Mucosa of stomach (tissue), 1 donor: ENCODE results near the gene ANKS6.

ENCODE experiments used
- H3K27me3 ChIP-seq: one replicate; pipeline ENCODE4 v1.7.0; 2013; ENCODE audit warnings: mild to moderate bottlenecking, low read length; ENCODE audit not compliant: control insufficient read depth, insufficient read depth
- H3K36me3 ChIP-seq: one replicate; pipeline ENCODE4 v1.7.0; 2013; ENCODE audit warnings: low read length; ENCODE audit not compliant: control insufficient read depth, insufficient read depth
- H3K4me1 ChIP-seq: one replicate; pipeline ENCODE4 v1.7.0; 2013; ENCODE audit warnings: mild to moderate bottlenecking, low read length; ENCODE audit not compliant: control insufficient read depth, insufficient read depth
- H3K4me3 ChIP-seq: one replicate; pipeline ENCODE4 v1.7.0; 2013; ENCODE audit warnings: low read length
- H3K9ac ChIP-seq: one replicate; pipeline ENCODE4 v1.7.0; 2013; ENCODE audit warnings: mild to moderate bottlenecking, low read length, moderate library complexity
- H3K9me3 ChIP-seq: one replicate; pipeline ENCODE4 v1.7.0; 2013; ENCODE audit warnings: mild to moderate bottlenecking, low read length, moderate library complexity; ENCODE audit not compliant: control insufficient read depth
- donor health status: Pancreatic carcinoma.

Gene ANKS6

DNA sequence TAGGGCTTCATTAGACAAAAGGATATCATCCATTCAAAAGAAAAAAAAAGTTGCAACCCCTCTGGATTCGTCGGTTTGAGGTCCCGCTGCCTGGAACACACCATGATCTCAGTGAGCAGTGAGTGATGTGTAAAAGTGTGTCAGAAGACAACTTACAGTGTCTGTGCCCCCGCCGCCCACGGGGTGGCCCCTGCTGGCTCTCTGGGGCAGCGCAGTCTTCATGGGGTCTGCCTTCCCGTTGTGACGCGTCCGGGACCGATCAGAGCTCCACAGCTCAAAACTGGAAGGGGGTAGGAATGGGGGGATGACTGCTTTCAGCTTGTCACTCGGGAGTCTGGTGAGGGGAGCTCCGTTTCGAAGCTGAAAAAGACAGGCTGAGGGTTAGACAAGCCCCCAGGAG is 22.6 kb downstream of the ANKS6 start:
- Histone ChIP-seq H3K36me3 (peaks cover 9% of the 10 kb centered on the region), H3K27me3 (no peaks in the 10 kb centered on the region), H3K4me3 (no peak overlapping the region), H3K9me3 (no peaks in the 10 kb centered on the region), H3K9ac (no peak overlapping the region), H3K4me1 (no peaks in the 10 kb centered on the region)

GRCh38 chr9:98772364-98773155 is 23.8 kb downstream of the ANKS6 start:
- Histone ChIP-seq H3K9me3 (no peaks in the 10 kb centered on the region), H3K27me3 (no peaks in the 10 kb centered on the region), H3K4me3 (no peak overlapping the region), H3K4me1 (no peaks in the 10 kb centered on the region), H3K9ac (no peak overlapping the region), H3K36me3 (peaks cover 9% of the 10 kb centered on the region)

GRCh38 chr9:98771209-98771874 is 25.0 kb downstream of the ANKS6 start:
- H3K27me3 ChIP-seq = no peaks in the 10 kb centered on the region
- no peak overlapping the region for H3K9ac ChIP-seq
- H3K4me3 ChIP-seq = no peak overlapping the region
- no peaks in the 10 kb centered on the region for H3K4me1 ChIP-seq
- H3K9me3 ChIP-seq = no peaks in the 10 kb centered on the region
- H3K36me3 ChIP-seq = peaks cover 9% of the 10 kb centered on the region

DNA sequence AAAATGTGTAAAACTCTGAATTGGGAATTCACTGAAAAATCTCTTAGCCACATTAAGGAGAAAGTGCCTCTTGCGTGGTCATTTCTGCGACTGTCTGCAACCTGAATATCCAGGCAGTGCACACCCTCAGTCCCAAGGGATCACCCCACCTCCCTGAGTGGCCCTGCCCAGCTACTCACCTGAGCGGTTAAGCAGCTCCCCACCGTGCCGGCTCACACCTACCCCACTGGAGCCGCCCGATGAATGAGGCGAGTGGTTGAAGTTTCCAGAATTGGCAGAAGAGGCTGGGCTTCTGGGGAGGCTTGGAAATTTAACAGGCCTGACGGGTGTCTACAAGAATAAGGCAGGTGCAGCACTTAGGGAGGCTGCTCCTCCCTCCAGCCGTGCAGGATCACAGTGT is 25.6 kb downstream of the ANKS6 start:
- Histone ChIP-seq H3K9ac (no peak overlapping the region), H3K4me1 (no peaks in the 10 kb centered on the region), H3K9me3 (no peaks in the 10 kb centered on the region), H3K4me3 (no peak overlapping the region), H3K27me3 (no peaks in the 10 kb centered on the region), H3K36me3 (peaks cover 9% of the 10 kb centered on the region)

GRCh38 chr9:98768344-98768743 is 28.0 kb downstream of the ANKS6 start:
- Histone ChIP-seq H3K4me3 (no peak overlapping the region), H3K36me3 (peaks cover 9% of the 10 kb centered on the region), H3K9ac (no peak overlapping the region), H3K27me3 (no peaks in the 10 kb centered on the region), H3K9me3 (no peaks in the 10 kb centered on the region), H3K4me1 (no peaks in the 10 kb centered on the region)

GRCh38 chr9:98767915-98768314 is 28.4 kb downstream of the ANKS6 start:
- Histone ChIP-seq H3K27me3 (no peaks in the 10 kb centered on the region), H3K36me3 (peaks cover 9% of the 10 kb centered on the region), H3K4me1 (no peaks in the 10 kb centered on the region), H3K9me3 (no peaks in the 10 kb centered on the region), H3K4me3 (no peak overlapping the region), H3K9ac (no peak overlapping the region)

GRCh38 chr9:98767196-98767595 is 29.2 kb downstream of the ANKS6 start:
- H3K9me3 ChIP-seq = no peaks in the 10 kb centered on the region
- peaks cover 6% of the 10 kb centered on the region for H3K36me3 ChIP-seq
- no peak overlapping the region for H3K4me3 ChIP-seq
- no peaks in the 10 kb centered on the region for H3K27me3 ChIP-seq
- H3K9ac ChIP-seq = no peak overlapping the region
- H3K4me1 ChIP-seq = no peaks in the 10 kb centered on the region

- Histone ChIP-seq H3K27me3 (no peaks in the 10 kb centered on the region), H3K9ac (no peak overlapping the region), H3K4me1 (no peaks in the 10 kb centered on the region), H3K4me3 (no peak overlapping the region), H3K36me3 (peaks cover under 1% of the 10 kb centered on the region), H3K9me3 (no peaks in the 10 kb centered on the region)
Observed at GRCh38 chr9:98766586-98766985, 29.8 kb downstream of the ANKS6 start.

- Histone ChIP-seq H3K36me3 (no peaks in the 10 kb centered on the region), H3K9me3 (no peaks in the 10 kb centered on the region), H3K9ac (no peak overlapping the region), H3K4me1 (no peaks in the 10 kb centered on the region), H3K4me3 (no peak overlapping the region), H3K27me3 (no peaks in the 10 kb centered on the region)
Observed at GRCh38 chr9:98765256-98765655, 31.1 kb downstream of the ANKS6 start.

GRCh38 chr9:98763986-98764745 is 32.2 kb downstream of the ANKS6 start:
- Histone ChIP-seq H3K36me3 (no peaks in the 10 kb centered on the region), H3K27me3 (no peaks in the 10 kb centered on the region), H3K4me1 (no peaks in the 10 kb centered on the region)

GRCh38 chr9:98760231-98760630 is 36.1 kb downstream of the ANKS6 start:
- Histone ChIP-seq H3K9me3 (no peaks in the 10 kb centered on the region), H3K27me3 (no peaks in the 10 kb centered on the region), H3K4me1 (no peaks in the 10 kb centered on the region), H3K4me3 (no peak overlapping the region), H3K9ac (no peak overlapping the region), H3K36me3 (no peaks in the 10 kb centered on the region)

More at GRCh38 chr9:98763986-98764745, 32.2 kb downstream of the ANKS6 start:
- H3K9ac ChIP-seq = no peak overlapping the region
- H3K4me3 ChIP-seq = no peak overlapping the region
- H3K9me3 ChIP-seq = no peaks in the 10 kb centered on the region

GRCh38 chr9:98755006-98755618 is 41.2 kb downstream of the ANKS6 start:
- Histone ChIP-seq H3K4me1 (no peaks in the 10 kb centered on the region), H3K9me3 (no peaks in the 10 kb centered on the region), H3K9ac (no peak overlapping the region), H3K4me3 (no peak overlapping the region), H3K36me3 (no peaks in the 10 kb centered on the region), H3K27me3 (no peaks in the 10 kb centered on the region)
